AG04449 (cell line): ENCODE results near the gene CHMP1A.

Source experiments
- CTCF ChIA-PET: fragments of 350-600 bp; formaldehyde crosslinking; extraction: SDS; loops from one replicate; lab custom pipeline; 2021; ENCODE audit warnings: antibody characterized with exemption; lab: Yijun Ruan, JAX
- POLR2A ChIA-PET: fragments of 400-600, 350-600 bp; formaldehyde crosslinking; extraction: SDS; loops from one replicate; lab custom pipeline; 2020; ENCODE audit warnings: antibody characterized with exemption, inconsistent platforms; lab: Yijun Ruan, JAX
- DNase-seq: peaks from one replicate; pipeline ENCODE4 v3.0.0-alpha.2; 2010; ENCODE audit warnings: low read depth, low spot score
- H3K4me3 ChIP-seq: 2 replicates; pipeline ENCODE4 v1.5.1; 2011; ENCODE audit warnings: low read depth, mild to moderate bottlenecking, control low read depth, low read length
- CTCF ChIP-seq: IDR thresholded peaks from one replicate; pipeline ENCODE4 v1.5.1; 2011; ENCODE audit warnings: mild to moderate bottlenecking, moderate library complexity, low read length, control low read depth, inconsistent platforms; ENCODE audit not compliant: insufficient read depth; ENCODE audit errors: missing control alignments

The CHMP1A gene

GRCh38 chr16:89621136-89621697, 36.3 kb downstream of the CHMP1A start:
- CTCF ChIA-PET = interaction anchor here (1.5 kb wide), 1 partner anchor 20 kb away, joined by 4 read pairs; no protein-coding TSS in a partner anchor
- no peak for TF ChIP-seq CTCF
- DNase-seq = no peak
- no peak overlapping the region for H3K4me3 ChIP-seq
- POLR2A ChIA-PET = no interaction called here

- POLR2A ChIA-PET = no interaction called here
- no peak for TF ChIP-seq CTCF
- DNase-seq = no peak
- H3K4me3 ChIP-seq = no peak overlapping the region
- CTCF ChIA-PET = interaction anchor here (0.9 to 1.5 kb wide), 2 partner anchors 20 to 21 kb away, joined by 3 to 4 read pairs; no protein-coding TSS in a partner anchor
Measured at GRCh38 chr16:89620406-89620841, 37.1 kb downstream of the CHMP1A start.

- CTCF ChIA-PET = interaction anchor here (0.9 to 1.5 kb wide), 2 partner anchors 19 to 22 kb away, joined by 3 to 4 read pairs; no protein-coding TSS in a partner anchor
- no peak for TF ChIP-seq CTCF
- POLR2A ChIA-PET = no interaction called here
- no peak for DNase-seq
- H3K4me3 ChIP-seq = no peak overlapping the region
Measured at GRCh38 chr16:89619840-89620239, 37.7 kb downstream of the CHMP1A start.

- H3K4me3 ChIP-seq = no peak overlapping the region
- POLR2A ChIA-PET = no interaction called here
- CTCF ChIA-PET = interaction anchor here (1.2 to 1.3 kb wide), 3 partner anchors 15 to 23 kb away, joined by 3 read pairs; no protein-coding TSS in a partner anchor
- DNase-seq = no peak
- no peak for TF ChIP-seq CTCF
Measured at GRCh38 chr16:89618109-89618998, 39.2 kb downstream of the CHMP1A start.

- no peak for DNase-seq
- H3K4me3 ChIP-seq = no peak overlapping the region
- POLR2A ChIA-PET = no interaction called here
- CTCF ChIA-PET = interaction anchor here (1.2 kb wide), 1 partner anchor 23 kb away, joined by 3 read pairs; no protein-coding TSS in a partner anchor
- TF ChIP-seq CTCF = no peak
Measured at GRCh38 chr16:89617036-89617435, 40.5 kb downstream of the CHMP1A start.

GRCh38 chr16:89616623-89617022, 40.9 kb downstream of the CHMP1A start:
- H3K4me3 ChIP-seq = no peak overlapping the region
- no peak for DNase-seq
- TF ChIP-seq CTCF = no peak
- POLR2A ChIA-PET = no interaction called here
- CTCF ChIA-PET = interaction anchor here (2.4 kb wide), 1 partner anchor 41 kb away, joined by 9 read pairs; the partner anchor contains the start of gene CPNE7
